ENCODE data around the gene ZEB1.
A peak's percentile ranks its signal among the peaks of the same experiment; 100 is the strongest.
"Not testable (repeated sequence)": the region's sequence is repeated elsewhere in the genome, so short reads cannot be mapped to it uniquely, and the experiment has no call there.

Gene ZEB1

GRCh38 chr10:31427334-31427733 is 108.3 kb downstream of the ZEB1 start:
- not testable (repeated sequence) for DNase-seq

- not testable (repeated sequence) for DNase-seq
Measured at GRCh38 chr10:31428499-31428898, 109.5 kb downstream of the ZEB1 start.

GRCh38 chr10:31431021-31431420 is 112.0 kb downstream of the ZEB1 start:
- no peak for DNase-seq

GRCh38 chr10:31437959-31438358 is 118.9 kb downstream of the ZEB1 start:
- DNase-seq: no peak

- DNase-seq: no peak
Measured at GRCh38 chr10:31451766-31452165, 132.8 kb downstream of the ZEB1 start.

- DNase-seq: no peak
Measured at GRCh38 chr10:31456468-31456867, 137.5 kb downstream of the ZEB1 start.

GRCh38 chr10:31457858-31458257 is 138.8 kb downstream of the ZEB1 start:
- DNase-seq: no peak

- no peak for DNase-seq
Measured at GRCh38 chr10:31458974-31459373, 140.0 kb downstream of the ZEB1 start.

- no peak for DNase-seq
Measured at GRCh38 chr10:31460242-31460641, 141.2 kb downstream of the ZEB1 start.

- DNase-seq: no peak
Measured at GRCh38 chr10:31464552-31464951, 145.5 kb downstream of the ZEB1 start.

GRCh38 chr10:31466313-31466712 is 147.3 kb downstream of the ZEB1 start:
- DNase-seq: no peak

- no peak for DNase-seq
Measured at GRCh38 chr10:31467791-31468535, 148.9 kb downstream of the ZEB1 start.

- no peak for DNase-seq
Measured at GRCh38 chr10:31468536-31468859, 149.5 kb downstream of the ZEB1 start.

- DNase-seq: no peak
Measured at GRCh38 chr10:31475519-31475918, 156.5 kb downstream of the ZEB1 start.

GRCh38 chr10:31476088-31476487 is 157.1 kb downstream of the ZEB1 start:
- no peak for DNase-seq

GRCh38 chr10:31477584-31477983 is 158.6 kb downstream of the ZEB1 start:
- no peak for DNase-seq

- DNase-seq: no peak
Measured at GRCh38 chr10:31479752-31480151, 160.7 kb downstream of the ZEB1 start.

GRCh38 chr10:31483546-31483945 is 164.5 kb downstream of the ZEB1 start:
- DNase-seq: no peak

GRCh38 chr10:31484431-31485135 is 165.6 kb downstream of the ZEB1 start:
- DNase-seq: no peak

GRCh38 chr10:31490858-31491504 is 172.0 kb downstream of the ZEB1 start:
- DNase-seq: peak in 1 of 2 donors; percentile 23

GRCh38 chr10:31507427-31507826 is 188.4 kb downstream of the ZEB1 start:
- no peak for DNase-seq

GRCh38 chr10:31508234-31508633 is 189.2 kb downstream of the ZEB1 start:
- DNase-seq: no peak

- DNase-seq: no peak
Measured at GRCh38 chr10:31508882-31509281, 189.9 kb downstream of the ZEB1 start.

- DNase-seq: no peak
Measured at GRCh38 chr10:31509989-31510388, 191.0 kb downstream of the ZEB1 start.
